SK-N-SH (cell line): Measurements from ENCODE around the gene GNAL.

Experiments
- CHD2 ChIP-seq: fragments of 150-350 bp; IDR thresholded peaks from 2 replicates; pipeline ENCODE4 v1.6.1; 2018; ENCODE audit warnings: low read length; ENCODE audit not compliant: partially characterized antibody
- CTCF ChIP-seq: fragments of 200-600 bp; sonication (generic); IDR thresholded peaks from 2 replicates; pipeline ENCODE4 v1.6.1; 2017; ENCODE audit warnings: antibody characterized with exemption, mild to moderate bottlenecking, moderate library complexity
- FOXM1 ChIP-seq: IDR thresholded peaks from 2 replicates; pipeline ENCODE4 v1.4.0; 2012; ENCODE audit warnings: low read depth, mild to moderate bottlenecking
- MAX ChIP-seq: IDR thresholded peaks from 2 replicates; pipeline ENCODE4 v1.4.0; 2012; ENCODE audit warnings: low read depth
- MEF2A ChIP-seq: IDR thresholded peaks from 2 replicates; pipeline ENCODE4 v1.4.0; 2012; ENCODE audit warnings: low read depth, borderline replicate concordance
- MXI1 ChIP-seq: IDR thresholded peaks from 2 replicates; pipeline ENCODE4 v1.6.1; 2012; ENCODE audit warnings: mild to moderate bottlenecking, low read depth, low read length, improper control_type of control experiment
- POLR2AphosphoS5 ChIP-seq: IDR thresholded peaks from 2 replicates; pipeline ENCODE4 v1.6.1; 2012; ENCODE audit warnings: low read depth, low read length
- RAD21 ChIP-seq: IDR thresholded peaks from 2 replicates; pipeline ENCODE4 v1.6.1; 2012; ENCODE audit warnings: mild to moderate bottlenecking, low read length
- RXRA ChIP-seq: IDR thresholded peaks from 2 replicates; pipeline ENCODE4 v1.4.0; 2012; ENCODE audit warnings: low read depth, mild to moderate bottlenecking, borderline replicate concordance
- SIN3A ChIP-seq: IDR thresholded peaks from 2 replicates; pipeline ENCODE4 v1.6.1; 2012; ENCODE audit warnings: low read depth, mild to moderate bottlenecking, low read length, moderate library complexity, borderline replicate concordance
- TAF1 ChIP-seq: IDR thresholded peaks from 2 replicates; pipeline ENCODE4 v1.6.1; 2012; ENCODE audit warnings: low read depth, mild to moderate bottlenecking, low read length, moderate library complexity, borderline replicate concordance
- TCF12 ChIP-seq: IDR thresholded peaks from 2 replicates; pipeline ENCODE4 v1.4.0; 2012
- USF2 ChIP-seq: fragments of 150-350 bp; IDR thresholded peaks from 2 replicates; pipeline ENCODE4 v1.6.1; 2017; ENCODE audit warnings: antibody characterized with exemption, low read length, low read depth, borderline replicate concordance
- YY1 ChIP-seq: IDR thresholded peaks from 2 replicates; pipeline ENCODE4 v1.4.0; 2012; ENCODE audit warnings: low read depth, mild to moderate bottlenecking

DNA sequence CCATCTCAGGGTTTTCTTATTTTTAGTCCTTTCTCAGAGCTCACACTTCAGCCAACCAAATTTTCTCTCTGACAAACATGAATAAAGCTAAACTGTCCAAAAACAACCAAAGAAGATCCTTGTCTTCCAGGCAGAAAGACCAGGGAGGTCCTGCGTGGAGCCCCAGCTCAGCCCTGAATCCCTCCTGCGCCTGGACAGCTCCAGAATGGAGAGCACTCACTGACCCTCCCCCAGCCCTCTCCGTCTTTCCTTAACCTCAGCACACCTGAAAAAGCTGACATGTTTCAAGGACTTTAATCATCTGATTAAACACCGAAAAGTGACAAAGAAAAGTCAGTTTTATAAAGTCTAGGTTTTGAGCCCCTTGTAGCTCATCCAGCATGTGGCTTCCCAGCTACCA lies 22.9 kb upstream of the GNAL start:
- TF ChIP-seq YY1 (no peak), CTCF (no peak), CHD2 (no peak), TCF12 (no peak), MEF2A (no peak), RAD21 (no peak), MXI1 (no peak), RXRA (no peak), MAX (no peak), TAF1 (no peak), SIN3A (no peak), FOXM1 (no peak), POLR2AphosphoS5 (no peak), USF2 (no peak)
